AG10803 (cell line): ENCODE results near the gene MYT1.

Experiments
- DNase-seq: peaks from one replicate; pipeline ENCODE4 v3.0.0; 2010; ENCODE audit warnings: low read depth
- H3K4me3 ChIP-seq: 2 replicates; pipeline ENCODE4 v1.5.1; 2011; ENCODE audit warnings: mild to moderate bottlenecking, low read length, control low read depth
- CTCF ChIP-seq: conservative IDR thresholded peaks from 2 replicates; pipeline ENCODE4 v1.5.1; 2011; ENCODE audit warnings: mild to moderate bottlenecking, low read length, control low read depth, inconsistent platforms

MYT1 gene

GRCh38 chr20:64157878-64158277 is 6.4 kb upstream of the MYT1 start:
- TF ChIP-seq CTCF: no peak
- DNase-seq: no peak
- H3K4me3 ChIP-seq: no peak overlapping the region

- TF ChIP-seq CTCF: no peak
- H3K4me3 ChIP-seq: no peak overlapping the region
- DNase-seq: no peak
These were observed 5.6 kb upstream of the MYT1 start for GRCh38 chr20:64158346-64159285.

- no peak for DNase-seq
- TF ChIP-seq CTCF: no peak
- no peak overlapping the region for H3K4me3 ChIP-seq
These were observed 5.0 kb upstream of the MYT1 start for GRCh38 chr20:64159286-64159680.

GRCh38 chr20:64159711-64160110 is 4.5 kb upstream of the MYT1 start:
- TF ChIP-seq CTCF: no peak
- H3K4me3 ChIP-seq: no peak overlapping the region
- no peak for DNase-seq

GRCh38 chr20:64160118-64160517 is 4.1 kb upstream of the MYT1 start:
- DNase-seq: no peak
- TF ChIP-seq CTCF: no peak
- no peak overlapping the region for H3K4me3 ChIP-seq

GRCh38 chr20:64160526-64161355 is 3.5 kb upstream of the MYT1 start:
- DNase-seq: no peak
- no peak overlapping the region for H3K4me3 ChIP-seq
- no peak for TF ChIP-seq CTCF
